ENCODE measurements around the gene JAM2.
A peak's percentile ranks its signal among the peaks of the same experiment; 100 is the strongest.

The JAM2 gene

DNA sequence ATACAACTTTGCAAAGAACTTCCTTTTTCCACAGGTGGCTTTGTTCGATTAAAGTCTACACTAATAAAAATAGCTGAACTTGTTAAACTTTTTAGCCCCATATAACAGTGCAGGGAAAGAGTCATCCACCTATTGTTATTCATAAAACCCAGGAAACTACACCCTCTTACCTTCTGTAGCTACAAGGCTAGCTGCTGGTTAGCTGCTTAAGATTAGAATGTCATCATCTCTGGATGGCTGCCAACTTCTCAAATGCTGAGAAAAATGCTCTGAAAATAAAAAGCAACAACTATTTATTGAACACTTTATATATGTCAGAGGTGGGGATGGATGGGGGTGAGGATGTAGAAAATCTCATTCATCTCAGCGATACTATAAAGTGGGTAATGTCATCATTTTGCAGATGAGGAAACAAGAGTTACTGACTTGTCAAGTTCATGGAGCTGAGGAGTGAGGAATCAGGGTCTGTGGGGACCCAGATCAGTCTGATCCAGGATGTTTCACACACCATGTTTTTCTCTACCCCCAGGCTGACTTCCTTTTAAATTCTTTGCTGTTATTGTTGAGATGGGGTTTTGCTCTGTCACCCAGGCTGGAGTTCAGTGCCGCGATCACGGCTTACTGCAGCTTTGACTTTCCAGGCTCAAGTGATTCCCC, 78.6 kb downstream of the JAM2 start:
- TF ChIP-seq, protein P1, sequence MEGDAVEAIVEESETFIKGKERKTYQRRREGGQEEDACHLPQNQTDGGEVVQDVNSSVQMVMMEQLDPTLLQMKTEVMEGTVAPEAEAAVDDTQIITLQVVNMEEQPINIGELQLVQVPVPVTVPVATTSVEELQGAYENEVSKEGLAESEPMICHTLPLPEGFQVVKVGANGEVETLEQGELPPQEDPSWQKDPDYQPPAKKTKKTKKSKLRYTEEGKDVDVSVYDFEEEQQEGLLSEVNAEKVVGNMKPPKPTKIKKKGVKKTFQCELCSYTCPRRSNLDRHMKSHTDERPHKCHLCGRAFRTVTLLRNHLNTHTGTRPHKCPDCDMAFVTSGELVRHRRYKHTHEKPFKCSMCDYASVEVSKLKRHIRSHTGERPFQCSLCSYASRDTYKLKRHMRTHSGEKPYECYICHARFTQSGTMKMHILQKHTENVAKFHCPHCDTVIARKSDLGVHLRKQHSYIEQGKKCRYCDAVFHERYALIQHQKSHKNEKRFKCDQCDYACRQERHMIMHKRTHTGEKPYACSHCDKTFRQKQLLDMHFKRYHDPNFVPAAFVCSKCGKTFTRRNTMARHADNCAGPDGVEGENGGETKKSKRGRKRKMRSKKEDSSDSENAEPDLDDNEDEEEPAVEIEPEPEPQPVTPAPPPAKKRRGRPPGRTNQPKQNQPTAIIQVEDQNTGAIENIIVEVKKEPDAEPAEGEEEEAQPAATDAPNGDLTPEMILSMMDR (conservative IDR thresholded peaks at IDR 0.05; ENCODE audit: low read depth, low read length) = no peak
- no peak overlapping the region for H3K4me3 ChIP-seq (ENCODE audit: low read depth, low read length)
- peak; percentile 72 for DNase-seq (ENCODE audit: low read depth)

DNA sequence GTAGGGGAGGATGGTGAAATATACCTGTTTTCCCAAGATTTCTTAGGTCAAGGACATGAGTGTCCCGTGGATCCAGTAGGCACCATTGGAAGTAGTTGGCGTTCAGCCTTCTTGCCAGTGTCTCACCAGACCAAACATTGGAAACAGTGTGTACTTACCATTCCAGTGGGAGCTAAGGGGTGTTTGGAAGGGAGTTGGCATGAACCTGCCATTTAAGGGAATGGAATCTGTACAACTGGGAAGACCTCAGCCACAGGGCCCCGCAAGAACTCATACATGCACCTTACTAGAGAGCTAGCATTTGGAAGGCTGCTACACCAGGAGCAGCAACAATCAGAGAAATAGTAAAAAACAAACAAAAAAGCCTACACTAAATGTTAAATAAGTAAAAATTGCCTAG, 82.9 kb downstream of the JAM2 start:
- TF ChIP-seq, protein P1 (conservative IDR thresholded peaks at IDR 0.05; ENCODE audit: low read depth, low read length) = no peak
- H3K4me3 ChIP-seq (ENCODE audit: low read depth, low read length) = no peak overlapping the region
- DNase-seq (ENCODE audit: low read depth) = no peak

DNA sequence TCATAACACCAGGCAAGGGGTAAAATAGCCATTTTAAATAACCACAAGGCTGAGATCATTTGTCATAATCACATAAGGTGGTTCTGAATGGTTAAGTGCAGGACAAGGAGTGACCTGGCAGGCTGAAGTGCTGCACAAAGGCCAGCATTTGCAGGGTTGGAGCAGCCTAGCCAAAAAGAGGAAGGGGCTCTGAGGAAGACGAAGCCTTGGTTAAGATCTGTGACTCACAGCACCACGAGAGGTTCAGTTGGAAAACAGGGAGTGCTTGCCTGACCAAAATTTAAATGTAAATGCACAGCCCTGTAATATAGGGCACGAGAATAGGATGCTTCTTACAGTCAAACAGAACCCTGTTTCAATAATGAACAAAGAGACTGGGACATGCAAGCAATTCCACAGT, 83.6 kb downstream of the JAM2 start:
- DNase-seq (ENCODE audit: low read depth) = no peak
- no peak overlapping the region for H3K4me3 ChIP-seq (ENCODE audit: low read depth, low read length)
- TF ChIP-seq, protein P1 (conservative IDR thresholded peaks at IDR 0.05; ENCODE audit: low read depth, low read length) = no peak

DNA sequence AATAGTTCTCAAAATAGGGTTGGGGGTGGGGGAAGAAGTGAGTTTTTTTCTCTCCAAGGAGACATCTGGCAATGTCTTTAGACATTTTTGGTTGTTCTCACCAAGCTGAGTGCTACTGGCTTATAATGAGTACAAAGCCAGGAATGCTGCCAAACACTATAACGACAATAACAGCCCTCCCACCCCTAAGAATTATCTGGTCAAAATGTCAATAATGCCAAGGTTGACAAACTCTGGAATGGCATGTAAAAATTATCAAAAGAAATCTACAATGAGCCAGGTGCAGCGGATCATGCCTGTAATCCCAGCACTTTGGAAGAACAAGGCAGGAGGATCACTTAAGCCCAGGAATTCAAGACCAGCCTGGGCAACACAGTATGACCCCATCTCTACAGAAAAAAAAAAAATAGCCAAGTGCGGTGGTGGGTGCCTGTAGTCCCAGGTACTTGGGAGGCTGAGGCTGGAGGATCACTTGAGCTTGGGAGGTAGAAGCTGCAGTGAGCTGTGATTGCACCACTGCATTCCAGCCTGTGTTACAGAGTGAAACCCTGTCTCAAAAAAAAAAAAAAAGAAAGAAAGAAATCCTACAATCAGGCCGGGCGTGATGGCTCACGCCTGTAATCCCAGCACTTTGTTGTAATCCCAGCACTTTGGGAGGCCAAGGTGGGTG, 93.2 kb downstream of the JAM2 start:
- DNase-seq (ENCODE audit: low read depth) = peak; percentile 19
- no peak overlapping the region for H3K4me3 ChIP-seq (ENCODE audit: low read depth, low read length)
- TF ChIP-seq, protein P1 (conservative IDR thresholded peaks at IDR 0.05; ENCODE audit: low read depth, low read length) = no peak

DNA sequence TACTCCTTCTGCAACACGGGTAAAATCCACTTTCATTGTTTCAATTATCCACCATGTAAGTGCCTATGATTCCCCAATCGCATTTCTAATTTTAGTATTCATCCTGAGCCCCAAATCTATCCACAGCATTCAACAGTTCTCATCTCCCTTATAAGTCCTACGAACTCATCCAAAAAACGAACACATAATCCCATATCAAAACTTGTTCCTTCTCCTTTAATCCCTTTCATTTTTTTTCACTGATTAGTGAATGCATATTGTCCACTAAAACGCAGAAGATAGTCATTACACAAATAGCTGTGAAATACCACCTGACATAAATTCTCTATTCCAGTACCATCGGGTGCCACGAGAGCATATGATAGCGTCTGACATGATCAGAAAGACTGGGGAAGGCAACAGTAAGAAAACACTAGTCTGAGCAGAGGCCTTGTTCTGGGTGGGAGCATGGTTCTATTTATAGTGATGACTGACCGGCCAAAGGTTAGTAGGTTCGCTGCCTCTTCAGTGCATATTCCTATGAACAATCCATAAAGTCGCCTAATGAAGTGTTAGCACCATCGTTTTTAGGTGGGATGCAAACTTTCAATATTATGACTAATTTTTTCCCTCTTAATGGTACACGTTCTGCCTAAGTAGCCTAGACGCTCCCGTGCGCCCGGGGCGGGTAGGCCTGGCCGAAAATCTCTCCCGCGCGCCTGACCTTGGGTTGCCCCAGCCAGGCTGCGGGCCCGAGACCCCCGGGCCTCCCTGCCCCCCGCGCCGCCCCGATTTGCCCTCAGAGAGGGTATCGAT, 95.0 kb downstream of the JAM2 start:
- peak; percentile 64 for DNase-seq (ENCODE audit: low read depth)
- peak overlapping the region; percentile 90 for H3K4me3 ChIP-seq (ENCODE audit: low read depth, low read length)
- TF ChIP-seq, protein P1 (conservative IDR thresholded peaks at IDR 0.05; ENCODE audit: low read depth, low read length) = no peak

DNA sequence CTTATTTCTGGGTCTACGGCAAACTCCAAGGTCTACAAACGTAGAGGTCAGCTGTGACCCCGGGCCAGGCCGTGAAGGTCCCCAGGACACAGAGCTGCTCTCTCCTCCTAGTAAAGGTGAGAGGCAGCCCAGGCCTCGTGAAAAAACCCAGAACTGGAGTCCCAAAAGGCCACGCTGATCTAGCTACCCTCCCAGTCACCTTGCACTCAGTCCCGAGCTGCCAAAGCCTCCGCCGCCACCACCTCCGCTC, 95.5 kb downstream of the JAM2 start:
- TF ChIP-seq, protein P1 (conservative IDR thresholded peaks at IDR 0.05; ENCODE audit: low read depth, low read length) = no peak
- peak overlapping the region; percentile 90 for H3K4me3 ChIP-seq (ENCODE audit: low read depth, low read length)
- DNase-seq (ENCODE audit: low read depth) = no peak

All from choroid plexus epithelial cell (primary cell).